Occipital lobe (tissue), 2 donors: ENCODE measurements around the gene LPIN1. TPM values are rescaled to one million over a fixed set of nuclear protein-coding genes. Genes with fewer than 3 reads are reported as not detected.

Source experiments
- DNase-seq: peaks from one replicate; lab custom pipeline; 2025; lab: John Stamatoyannopoulos, UW
- total RNA-seq: library from RNA; depleted of rRNA; stranded (reverse); fragments of >200 nt; gene quantifications from one replicate; pipeline ENCODE4 v1.2.3, GENCODE V29; 2014

LPIN1 gene
- 26.7 TPM for total RNA-seq

- DNase-seq = peak; percentile 90
Observed at GRCh38 chr2:11746376-11746806, at the start of gene LPIN1. Gene LPIN1, plus strand, starts transcription at chr2:11746632. Its CDS starts 18,910 bp downstream, at chr2:11765542.

GRCh38 chr2:11696736-11697102 is 49.7 kb upstream of the LPIN1 start:
- DNase-seq = no peak

GRCh38 chr2:11697103-11697871 is 49.1 kb upstream of the LPIN1 start:
- peak; percentile 33 for DNase-seq

GRCh38 chr2:11698009-11698922 is 48.2 kb upstream of the LPIN1 start:
- DNase-seq = peak; percentile 61

GRCh38 chr2:11699686-11700670 is 46.5 kb upstream of the LPIN1 start:
- no peak for DNase-seq

- DNase-seq = no peak
Observed at GRCh38 chr2:11701206-11701605, 45.2 kb upstream of the LPIN1 start.

- DNase-seq = no peak
Observed at GRCh38 chr2:11701751-11702301, 44.6 kb upstream of the LPIN1 start.

GRCh38 chr2:11702946-11703345 is 43.5 kb upstream of the LPIN1 start:
- no peak for DNase-seq

- no peak for DNase-seq
Observed at GRCh38 chr2:11703700-11704099, 42.7 kb upstream of the LPIN1 start.

- no peak for DNase-seq
Observed at GRCh38 chr2:11705063-11705462, 41.4 kb upstream of the LPIN1 start.

- DNase-seq = no peak
Observed at GRCh38 chr2:11705711-11706110, 40.7 kb upstream of the LPIN1 start.

- DNase-seq = no peak
Observed at GRCh38 chr2:11708106-11708505, 38.3 kb upstream of the LPIN1 start.

GRCh38 chr2:11709293-11709692 is 37.1 kb upstream of the LPIN1 start:
- no peak for DNase-seq

- DNase-seq = no peak
Observed at GRCh38 chr2:11710210-11710609, 36.2 kb upstream of the LPIN1 start.

- DNase-seq = no peak
Observed at GRCh38 chr2:11710632-11711353, 35.6 kb upstream of the LPIN1 start.

- no peak for DNase-seq
Observed at GRCh38 chr2:11711354-11711716, 35.1 kb upstream of the LPIN1 start.

- DNase-seq = no peak
Observed at GRCh38 chr2:11711751-11712150, 34.7 kb upstream of the LPIN1 start.

- no peak for DNase-seq
Observed at GRCh38 chr2:11712866-11713265, 33.6 kb upstream of the LPIN1 start.

GRCh38 chr2:11713815-11714214 is 32.6 kb upstream of the LPIN1 start:
- DNase-seq = no peak

GRCh38 chr2:11715987-11716652 is 30.3 kb upstream of the LPIN1 start:
- DNase-seq = no peak
